Astrocyte of the spinal cord (primary cell): ENCODE measurements around the gene SYT8.
A peak's percentile ranks its signal among the peaks of the same experiment; 100 is the strongest.

Experiments
- DNase-seq: peaks from one replicate; pipeline ENCODE4 v3.0.0; 2011; ENCODE audit warnings: low read depth, low spot score
- H3K4me3 ChIP-seq: 2 replicates; pipeline ENCODE4 v1.5.1; 2011; ENCODE audit warnings: low read depth, mild to moderate bottlenecking, low read length, moderate library complexity
- CTCF ChIP-seq: IDR thresholded peaks from 2 replicates; pipeline ENCODE4 v1.5.1; 2012; ENCODE audit warnings: low read depth, mild to moderate bottlenecking, low read length, inconsistent platforms
- in situ Hi-C: cut with HindIII; loops from 2 replicates; pipeline ENCODE4 v1.10.0; 2017; ENCODE audit warnings: low sequenced_read_pairs

SYT8 gene

DNA sequence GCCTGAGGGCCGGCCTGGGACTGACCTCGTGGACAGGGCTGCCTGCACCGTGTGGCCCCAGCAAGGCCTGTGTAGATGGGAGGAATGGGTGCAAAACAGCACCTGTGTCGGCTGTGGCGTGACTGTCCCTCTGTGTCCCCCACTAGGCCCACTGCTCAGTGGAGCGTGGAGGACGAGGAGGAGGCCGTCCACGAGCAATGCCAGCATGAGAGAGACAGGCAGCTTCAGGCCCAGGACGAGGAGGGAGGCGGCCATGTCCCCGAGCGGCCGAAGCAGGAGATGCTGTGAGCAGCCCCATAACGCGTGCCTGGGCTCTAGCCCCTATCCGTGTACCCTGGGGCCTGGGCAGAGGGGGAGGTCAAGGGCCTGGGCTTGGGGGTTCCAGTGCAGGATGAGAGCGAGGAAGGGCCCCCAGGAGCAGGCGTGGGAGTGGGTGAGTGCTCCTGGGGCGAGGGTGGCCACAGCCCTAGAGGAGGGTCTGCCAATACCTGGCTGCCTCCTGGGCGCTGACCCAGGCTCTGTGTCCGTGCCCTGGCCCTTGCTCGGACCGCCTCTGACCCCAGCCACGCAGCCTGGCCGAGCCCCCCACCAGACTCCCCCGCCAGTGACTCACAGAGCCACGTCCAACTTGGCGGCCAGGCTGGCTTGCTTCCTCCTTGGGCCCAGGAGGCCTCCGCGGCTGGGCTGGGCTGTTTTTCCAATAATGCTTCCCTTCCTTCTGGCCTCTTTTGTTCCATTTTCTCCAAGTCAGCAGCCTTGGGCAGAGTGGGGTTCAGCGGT is 45.3 kb downstream of the SYT8 start:
- TF ChIP-seq CTCF, result no peak
- in situ Hi-C loops, result no loop called here
- H3K4me3 ChIP-seq, result no peak overlapping the region
- peak; percentile 22 for DNase-seq

GRCh38 chr11:1880746-1881441 is 46.1 kb downstream of the SYT8 start:
- H3K4me3 ChIP-seq, result no peak overlapping the region
- in situ Hi-C loops, result no loop called here
- no peak for TF ChIP-seq CTCF
- no peak for DNase-seq

DNA sequence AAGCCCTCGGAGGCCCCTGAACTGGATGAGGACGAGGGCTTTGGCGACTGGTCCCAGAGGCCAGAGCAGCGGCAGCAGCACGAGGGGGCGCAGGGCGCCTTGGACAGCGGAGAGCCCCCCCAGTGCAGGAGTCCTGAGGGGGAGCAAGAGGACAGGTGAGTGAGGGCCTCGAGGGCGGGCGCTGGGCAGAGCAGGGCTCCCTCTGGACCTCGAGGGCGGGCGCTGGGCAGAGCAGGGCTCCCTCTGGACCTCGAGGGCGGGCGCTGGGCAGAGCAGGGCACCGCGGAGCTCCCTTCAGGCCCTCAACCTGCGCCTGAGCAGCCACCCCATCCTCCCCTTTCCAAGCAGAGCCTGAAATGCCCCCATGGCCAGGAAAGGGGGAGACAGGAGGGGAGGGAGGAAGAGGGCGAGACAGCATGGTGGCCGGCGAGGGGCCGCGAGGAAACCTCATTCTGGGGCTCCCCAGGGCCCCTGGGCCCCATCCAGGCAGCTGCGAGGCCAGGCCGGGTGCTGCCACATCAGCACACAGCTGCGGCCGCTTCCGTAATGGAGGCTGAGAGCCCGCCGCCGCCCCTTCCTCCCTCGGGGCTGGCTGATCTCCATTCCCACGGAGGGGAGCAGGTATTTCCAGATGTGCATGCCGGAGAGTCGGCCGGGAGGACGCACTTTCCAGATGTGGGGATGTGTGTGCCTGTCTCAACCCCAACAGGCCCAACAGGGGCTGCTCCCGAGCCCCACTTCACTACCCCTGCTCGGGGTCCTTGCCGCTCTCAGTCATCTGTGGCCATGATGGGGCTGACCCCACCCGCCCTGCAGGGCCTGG is 46.9 kb downstream of the SYT8 start:
- TF ChIP-seq CTCF, result no peak
- no peak for DNase-seq
- in situ Hi-C loops, result no loop called here
- no peak overlapping the region for H3K4me3 ChIP-seq

GRCh38 chr11:1882265-1883238 is 47.8 kb downstream of the SYT8 start:
- no peak overlapping the region for H3K4me3 ChIP-seq
- DNase-seq, result peak; percentile 64
- in situ Hi-C loops, result no loop called here
- peak; percentile 95 for TF ChIP-seq CTCF

GRCh38 chr11:1883346-1884302 is 48.8 kb downstream of the SYT8 start:
- no peak overlapping the region for H3K4me3 ChIP-seq
- DNase-seq, result no peak
- in situ Hi-C loops, result no loop called here
- no peak for TF ChIP-seq CTCF
